ENCODE results near the gene FBLN2. TPM values are rescaled to one million over a fixed set of nuclear protein-coding genes. Genes with fewer than 3 reads are reported as not detected.

The FBLN2 gene
- total and polyA plus RNA-seq, 10 of the 15 experiments (the other 5 are each of a cell fraction or from before 2014, with no cell fraction given), result 0.03 to 0.41 (median 0.12) TPM; not detected in 2

DNA sequence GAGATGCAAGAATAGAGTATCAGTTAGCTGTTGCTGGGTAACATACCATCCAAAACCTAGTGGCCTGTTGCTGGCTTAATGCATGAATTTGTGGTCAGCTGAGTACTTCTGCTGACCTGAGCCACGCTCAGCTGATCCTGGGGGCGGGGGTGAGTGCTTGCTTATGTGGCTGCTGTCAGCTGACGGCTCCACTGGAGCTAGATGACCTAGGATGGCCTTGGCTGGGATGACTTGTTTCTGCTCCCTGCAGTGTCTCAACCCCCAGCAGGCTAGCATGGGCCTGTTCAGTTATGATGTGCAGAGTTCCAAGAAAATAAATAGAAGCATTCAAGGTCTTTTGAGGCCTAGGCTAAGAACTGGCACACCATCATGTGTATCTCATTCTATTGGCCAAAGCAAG lies 63.9 kb downstream of the FBLN2 start (continued):
- TF ChIP-seq SRF (IDR thresholded peaks at IDR 0.05; ENCODE audit: low read depth in 2 of 2, low read length in 2 of 2), result no peak

DNA sequence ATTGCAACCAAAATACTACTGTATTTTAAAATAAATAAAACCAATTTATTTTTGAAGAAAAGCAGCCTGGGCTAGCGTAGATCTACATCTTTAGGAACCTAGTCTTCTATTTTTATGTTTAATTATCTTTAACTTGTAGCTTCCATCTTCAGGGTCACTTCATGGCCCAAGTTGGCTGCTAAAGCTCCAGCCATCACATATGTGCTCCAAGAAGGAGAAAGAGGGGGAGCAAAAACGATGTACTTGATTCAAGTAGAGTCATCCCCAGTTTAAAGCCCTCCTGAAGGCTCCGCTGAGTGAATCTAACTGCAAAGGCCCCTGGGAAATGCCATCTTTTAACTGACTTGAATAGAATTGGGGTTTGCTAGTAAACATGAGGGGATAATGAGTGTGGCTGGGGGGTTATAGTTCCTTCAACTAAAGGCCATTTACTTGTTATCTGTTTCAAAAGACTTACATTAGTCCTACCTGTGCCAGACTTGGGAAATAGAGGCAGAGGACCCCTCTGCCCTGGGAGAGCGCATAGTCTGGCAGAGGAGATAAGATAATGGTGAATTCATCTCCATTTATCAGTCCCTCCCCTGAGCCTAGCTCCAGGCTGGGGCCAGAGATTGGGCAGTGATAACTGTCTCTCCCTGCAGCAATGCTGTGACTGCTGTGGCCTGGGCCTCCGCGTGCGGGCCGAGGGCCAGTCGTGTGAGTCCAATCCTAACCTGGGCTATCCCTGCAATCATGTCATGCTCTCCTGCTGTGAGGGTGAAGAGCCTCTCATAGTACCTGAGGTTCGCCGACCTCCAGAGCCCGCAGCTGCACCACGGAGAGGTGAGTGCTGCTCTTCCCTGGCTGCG lies 64.6 kb downstream of the FBLN2 start:
- Histone ChIP-seq H2AFZ (ENCODE audit: control insufficient read depth, low read depth, low read length) (no peak overlapping the region), H3K4me1 (ENCODE audit: control insufficient read depth, insufficient read depth, low read length) (no peaks in the 10 kb centered on the region), H3K79me2 (ENCODE audit: control insufficient read depth, insufficient read depth, low read length) (no peaks in the 10 kb centered on the region), H4K20me1 (ENCODE audit: control insufficient read depth, insufficient read depth) (no peaks in the 10 kb centered on the region), H3K9me3 (replicated peaks; ENCODE audit: control insufficient read depth, insufficient read depth, low read length) (no peaks in the 10 kb centered on the region), H3K27me3 (replicated peaks in 1 of 2; ENCODE audit: control insufficient read depth in 2 of 2, insufficient read depth in 2 of 2, low read length in 1 of 2) (no peaks in the 10 kb centered on the region), H3K4me3 (no peak overlapping the region), H3K9ac (ENCODE audit: control insufficient read depth, insufficient read depth, low read length) (no peak overlapping the region), H3K27ac (ENCODE audit: control insufficient read depth, insufficient read depth) (no peak overlapping the region), H3K36me3 (ENCODE audit: control insufficient read depth in 2 of 2, insufficient read depth in 2 of 2, low read length in 1 of 2) (no peaks in the 10 kb centered on the region), H3K4me2 (ENCODE audit: control insufficient read depth, insufficient read depth) (no peak overlapping the region)
- BruUV-seq (replicated peaks), result no TSS peak
- WGBS (ENCODE audit: insufficient coverage, insufficient replicate concordance, low lambda C conversion rate, missing lambda C conversion rate), result 56% methylated on average over 14 of the region's 14 CpGs
- ChIA-PET SMC1A (ENCODE audit: uncharacterized antibody, unreplicated experiment) (no interaction called here), POLR2A (no interaction called here), RAD21 (ENCODE audit: unreplicated experiment) (no interaction called here), CTCF (interaction anchor here (1.3 kb wide), 1 partner anchor 117 kb away, joined by 4 read pairs; no protein-coding TSS in a partner anchor)
- intact Hi-C loops (cut with micrococcal nuclease; ENCODE audit: unreplicated experiment) (no loop called here), in situ Hi-C loops (cut with MboI) (no loop called here)
- FAIRE-seq (no peak), ATAC-seq (no peak), DNase-seq (ENCODE audit: low read depth, low spot score) (no peak)
- TF ChIP-seq, protein P1, sequence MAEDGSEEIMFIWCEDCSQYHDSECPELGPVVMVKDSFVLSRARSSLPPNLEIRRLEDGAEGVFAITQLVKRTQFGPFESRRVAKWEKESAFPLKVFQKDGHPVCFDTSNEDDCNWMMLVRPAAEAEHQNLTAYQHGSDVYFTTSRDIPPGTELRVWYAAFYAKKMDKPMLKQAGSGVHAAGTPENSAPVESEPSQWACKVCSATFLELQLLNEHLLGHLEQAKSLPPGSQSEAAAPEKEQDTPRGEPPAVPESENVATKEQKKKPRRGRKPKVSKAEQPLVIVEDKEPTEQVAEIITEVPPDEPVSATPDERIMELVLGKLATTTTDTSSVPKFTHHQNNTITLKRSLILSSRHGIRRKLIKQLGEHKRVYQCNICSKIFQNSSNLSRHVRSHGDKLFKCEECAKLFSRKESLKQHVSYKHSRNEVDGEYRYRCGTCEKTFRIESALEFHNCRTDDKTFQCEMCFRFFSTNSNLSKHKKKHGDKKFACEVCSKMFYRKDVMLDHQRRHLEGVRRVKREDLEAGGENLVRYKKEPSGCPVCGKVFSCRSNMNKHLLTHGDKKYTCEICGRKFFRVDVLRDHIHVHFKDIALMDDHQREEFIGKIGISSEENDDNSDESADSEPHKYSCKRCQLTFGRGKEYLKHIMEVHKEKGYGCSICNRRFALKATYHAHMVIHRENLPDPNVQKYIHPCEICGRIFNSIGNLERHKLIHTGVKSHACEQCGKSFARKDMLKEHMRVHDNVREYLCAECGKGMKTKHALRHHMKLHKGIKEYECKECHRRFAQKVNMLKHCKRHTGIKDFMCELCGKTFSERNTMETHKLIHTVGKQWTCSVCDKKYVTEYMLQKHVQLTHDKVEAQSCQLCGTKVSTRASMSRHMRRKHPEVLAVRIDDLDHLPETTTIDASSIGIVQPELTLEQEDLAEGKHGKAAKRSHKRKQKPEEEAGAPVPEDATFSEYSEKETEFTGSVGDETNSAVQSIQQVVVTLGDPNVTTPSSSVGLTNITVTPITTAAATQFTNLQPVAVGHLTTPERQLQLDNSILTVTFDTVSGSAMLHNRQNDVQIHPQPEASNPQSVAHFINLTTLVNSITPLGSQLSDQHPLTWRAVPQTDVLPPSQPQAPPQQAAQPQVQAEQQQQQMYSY (CRISPR knock-in tag; IDR thresholded peaks at IDR 0.05), result no peak
- TF ChIP-seq SREBF1 (IDR thresholded peaks at IDR 0.05; ENCODE audit: low read length), result no peak
- TF ChIP-seq MXI1 (IDR thresholded peaks at IDR 0.05; ENCODE audit: low read depth, low read length), result no peak
- TF ChIP-seq, protein P2, sequence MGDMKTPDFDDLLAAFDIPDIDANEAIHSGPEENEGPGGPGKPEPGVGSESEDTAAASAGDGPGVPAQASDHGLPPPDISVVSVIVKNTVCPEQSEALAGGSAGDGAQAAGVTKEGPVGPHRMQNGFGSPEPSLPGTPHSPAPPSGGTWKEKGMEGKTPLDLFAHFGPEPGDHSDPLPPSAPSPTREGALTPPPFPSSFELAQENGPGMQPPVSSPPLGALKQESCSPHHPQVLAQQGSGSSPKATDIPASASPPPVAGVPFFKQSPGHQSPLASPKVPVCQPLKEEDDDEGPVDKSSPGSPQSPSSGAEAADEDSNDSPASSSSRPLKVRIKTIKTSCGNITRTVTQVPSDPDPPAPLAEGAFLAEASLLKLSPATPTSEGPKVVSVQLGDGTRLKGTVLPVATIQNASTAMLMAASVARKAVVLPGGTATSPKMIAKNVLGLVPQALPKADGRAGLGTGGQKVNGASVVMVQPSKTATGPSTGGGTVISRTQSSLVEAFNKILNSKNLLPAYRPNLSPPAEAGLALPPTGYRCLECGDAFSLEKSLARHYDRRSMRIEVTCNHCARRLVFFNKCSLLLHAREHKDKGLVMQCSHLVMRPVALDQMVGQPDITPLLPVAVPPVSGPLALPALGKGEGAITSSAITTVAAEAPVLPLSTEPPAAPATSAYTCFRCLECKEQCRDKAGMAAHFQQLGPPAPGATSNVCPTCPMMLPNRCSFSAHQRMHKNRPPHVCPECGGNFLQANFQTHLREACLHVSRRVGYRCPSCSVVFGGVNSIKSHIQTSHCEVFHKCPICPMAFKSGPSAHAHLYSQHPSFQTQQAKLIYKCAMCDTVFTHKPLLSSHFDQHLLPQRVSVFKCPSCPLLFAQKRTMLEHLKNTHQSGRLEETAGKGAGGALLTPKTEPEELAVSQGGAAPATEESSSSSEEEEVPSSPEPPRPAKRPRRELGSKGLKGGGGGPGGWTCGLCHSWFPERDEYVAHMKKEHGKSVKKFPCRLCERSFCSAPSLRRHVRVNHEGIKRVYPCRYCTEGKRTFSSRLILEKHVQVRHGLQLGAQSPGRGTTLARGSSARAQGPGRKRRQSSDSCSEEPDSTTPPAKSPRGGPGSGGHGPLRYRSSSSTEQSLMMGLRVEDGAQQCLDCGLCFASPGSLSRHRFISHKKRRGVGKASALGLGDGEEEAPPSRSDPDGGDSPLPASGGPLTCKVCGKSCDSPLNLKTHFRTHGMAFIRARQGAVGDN (IDR thresholded peaks at IDR 0.05), result no peak
- TF ChIP-seq ZNF622 (IDR thresholded peaks at IDR 0.05), result no peak
- TF ChIP-seq JUND (IDR thresholded peaks at IDR 0.05; ENCODE audit: low read depth, low read length), result no peak
- TF ChIP-seq RELA (IDR thresholded peaks at IDR 0.05; ENCODE audit: borderline replicate concordance, partially characterized antibody), result no peak
- TF ChIP-seq NBN (IDR thresholded peaks at IDR 0.05), result no peak
- TF ChIP-seq, protein P3, sequence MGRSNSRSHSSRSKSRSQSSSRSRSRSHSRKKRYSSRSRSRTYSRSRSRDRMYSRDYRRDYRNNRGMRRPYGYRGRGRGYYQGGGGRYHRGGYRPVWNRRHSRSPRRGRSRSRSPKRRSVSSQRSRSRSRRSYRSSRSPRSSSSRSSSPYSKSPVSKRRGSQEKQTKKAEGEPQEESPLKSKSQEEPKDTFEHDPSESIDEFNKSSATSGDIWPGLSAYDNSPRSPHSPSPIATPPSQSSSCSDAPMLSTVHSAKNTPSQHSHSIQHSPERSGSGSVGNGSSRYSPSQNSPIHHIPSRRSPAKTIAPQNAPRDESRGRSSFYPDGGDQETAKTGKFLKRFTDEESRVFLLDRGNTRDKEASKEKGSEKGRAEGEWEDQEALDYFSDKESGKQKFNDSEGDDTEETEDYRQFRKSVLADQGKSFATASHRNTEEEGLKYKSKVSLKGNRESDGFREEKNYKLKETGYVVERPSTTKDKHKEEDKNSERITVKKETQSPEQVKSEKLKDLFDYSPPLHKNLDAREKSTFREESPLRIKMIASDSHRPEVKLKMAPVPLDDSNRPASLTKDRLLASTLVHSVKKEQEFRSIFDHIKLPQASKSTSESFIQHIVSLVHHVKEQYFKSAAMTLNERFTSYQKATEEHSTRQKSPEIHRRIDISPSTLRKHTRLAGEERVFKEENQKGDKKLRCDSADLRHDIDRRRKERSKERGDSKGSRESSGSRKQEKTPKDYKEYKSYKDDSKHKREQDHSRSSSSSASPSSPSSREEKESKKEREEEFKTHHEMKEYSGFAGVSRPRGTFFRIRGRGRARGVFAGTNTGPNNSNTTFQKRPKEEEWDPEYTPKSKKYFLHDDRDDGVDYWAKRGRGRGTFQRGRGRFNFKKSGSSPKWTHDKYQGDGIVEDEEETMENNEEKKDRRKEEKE (IDR thresholded peaks at IDR 0.05), result no peak

Data from GM12878 (cell line).